Hepatocyte (in vitro differentiated cells): Measurements from ENCODE around the gene PRKAG2. TPM values are rescaled to one million over a fixed set of nuclear protein-coding genes. Genes with fewer than 3 reads are reported as not detected.

ENCODE experiments used
- DNase-seq: peaks from one replicate; pipeline ENCODE4 v3.0.0-alpha.2; 2016; ENCODE audit warnings: low spot score
- H2AFZ ChIP-seq: fragments of 200-600 bp; sonication (generic); 2 replicates; pipeline ENCODE4 v1.6.0; 2016; ENCODE audit warnings: antibody characterized with exemption, mild to moderate bottlenecking
- H3K27ac ChIP-seq: fragments of 200-600 bp; sonication (generic); 2 replicates; pipeline ENCODE4 v1.5.1; 2016; ENCODE audit warnings: mild to moderate bottlenecking
- H3K27me3 ChIP-seq: fragments of 200-600 bp; sonication (generic); 2 replicates; pipeline ENCODE4 v1.6.1; 2016
- H3K36me3 ChIP-seq: fragments of 200-600 bp; sonication (generic); replicated peaks from 2 replicates; pipeline ENCODE4 v1.5.1; 2016; ENCODE audit warnings: low read depth; ENCODE audit not compliant: insufficient read depth
- H3K4me1 ChIP-seq: fragments of 200-600 bp; sonication (generic); 2 replicates; pipeline ENCODE4 v1.5.1; 2016; ENCODE audit warnings: mild to moderate bottlenecking, moderate library complexity; ENCODE audit not compliant: insufficient read depth
- H3K4me2 ChIP-seq: fragments of 200-600 bp; sonication (generic); 2 replicates; pipeline ENCODE4 v1.6.0; 2016
- H3K4me3 ChIP-seq: fragments of 200-600 bp; sonication (generic); 2 replicates; pipeline ENCODE4 v1.5.1; 2016; ENCODE audit warnings: mild to moderate bottlenecking
- H3K79me2 ChIP-seq: fragments of 200-600 bp; sonication (generic); 2 replicates; pipeline ENCODE4 v1.6.0; 2017; ENCODE audit warnings: mild to moderate bottlenecking
- H3K9me2 ChIP-seq: fragments of 200-600 bp; sonication (generic); replicated peaks from 2 replicates; pipeline ENCODE4 v1.6.0; 2017; ENCODE audit warnings: mild to moderate bottlenecking; ENCODE audit not compliant: insufficient read depth
- H3K9me3 ChIP-seq: fragments of 200-600 bp; sonication (generic); 2 replicates; pipeline ENCODE4 v1.5.1; 2016; ENCODE audit warnings: low read depth, mild to moderate bottlenecking
- H4K20me1 ChIP-seq: fragments of 200-600 bp; sonication (generic); 2 replicates; pipeline ENCODE4 v1.6.0; 2016; ENCODE audit warnings: mild to moderate bottlenecking; ENCODE audit not compliant: insufficient read depth, poor library complexity, severe bottlenecking
- CTCF ChIP-seq: fragments of 200-600 bp; sonication (generic); IDR thresholded peaks from 2 replicates; pipeline ENCODE4 v1.5.1; 2016; ENCODE audit warnings: antibody characterized with exemption, mild to moderate bottlenecking; ENCODE audit not compliant: poor library complexity
- EZH2 ChIP-seq: fragments of 200-600 bp; sonication (generic); IDR thresholded peaks from 2 replicates; pipeline ENCODE4 v1.6.1; 2016; ENCODE audit warnings: antibody characterized with exemption, mild to moderate bottlenecking, borderline replicate concordance
- EZH2phosphoT487 ChIP-seq: fragments of 200-600 bp; sonication (generic); IDR thresholded peaks from one replicate; pipeline ENCODE4 v1.6.1; 2018; ENCODE audit warnings: antibody characterized with exemption, mild to moderate bottlenecking, low read depth, moderate library complexity; ENCODE audit not compliant: unreplicated experiment, severe bottlenecking
- WGBS: methylation state at CpG from one replicate; pipeline ENCODE4 v1.1.6; 2016; ENCODE audit warnings: low lambda C conversion rate; ENCODE audit errors: missing lambda C conversion rate; 5-methylcytosine and 5-hydroxymethylcytosine counted together
- polyA plus RNA-seq: library from polyadenylated mRNA; unstranded; fragments of >200 nt; fragmentation: Nextera tagmentation; extraction: Ambion mirVana; gene quantifications from 2 replicates; pipeline ENCODE4 v1.2.1, GENCODE V29; 2016
- total RNA-seq: library from RNA; depleted of rRNA; stranded (reverse); fragments of >200 nt; gene quantifications from 2 replicates; pipeline ENCODE4 v1.2.3, GENCODE V29; 2014

Gene PRKAG2
- total and polyA plus RNA-seq, 2 experiments from 2014 or later, result 17.8 to 23.4 TPM

GRCh38 chr7:151756866-151757265 is 120.0 kb downstream of the PRKAG2 start:
- Histone ChIP-seq H3K27me3 (no peaks in the 10 kb centered on the region), H3K4me1 (peaks cover 15% of the 10 kb centered on the region), H2AFZ (no peak overlapping the region), H3K4me3 (no peak overlapping the region), H3K27ac (no peak overlapping the region), H3K4me2 (no peak overlapping the region), H3K36me3 (no peaks in the 10 kb centered on the region), H3K9me2 (no peaks in the 10 kb centered on the region), H3K79me2 (no peaks in the 10 kb centered on the region), H3K9me3 (no peaks in the 10 kb centered on the region), H4K20me1 (no peaks in the 10 kb centered on the region)
- TF ChIP-seq CTCF (no peak), EZH2phosphoT487 (no peak), EZH2 (no peak)
- WGBS, result 81% methylated on average over 13 of the region's 13 CpGs
- DNase-seq, result no peak

DNA sequence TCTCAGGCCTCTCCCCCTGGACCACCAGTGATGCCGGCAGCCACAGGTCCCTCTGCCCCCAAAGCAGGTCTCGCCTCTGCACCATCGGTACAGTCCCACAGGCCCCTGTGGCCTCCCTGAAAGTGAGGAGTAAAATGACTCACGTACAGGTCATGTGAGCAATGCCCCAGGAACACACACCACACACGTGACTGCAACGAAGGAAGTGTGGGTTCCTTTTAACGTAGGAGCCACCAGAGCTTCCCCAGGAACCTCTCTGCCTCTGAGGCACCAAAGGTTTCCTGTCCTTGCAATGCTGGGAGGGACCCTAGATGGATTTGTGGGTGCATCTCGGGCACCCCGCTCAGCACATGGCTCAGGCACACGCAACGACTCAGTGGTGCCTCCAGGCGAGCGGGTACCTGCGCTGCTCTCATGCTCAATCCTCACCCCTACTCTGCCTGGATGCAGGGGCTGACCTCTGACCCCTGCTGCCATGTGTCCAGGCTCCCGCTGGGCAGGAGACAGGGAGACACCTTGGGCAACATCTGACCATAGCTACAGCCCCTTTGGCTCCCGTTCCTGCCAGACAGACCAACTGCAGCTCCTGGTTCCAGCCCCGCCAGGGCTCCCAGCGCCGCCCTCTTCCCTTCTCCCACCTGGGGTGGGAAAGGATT is 120.7 kb downstream of the PRKAG2 start:
- H3K4me2 ChIP-seq, result no peak overlapping the region
- H4K20me1 ChIP-seq, result no peaks in the 10 kb centered on the region
- WGBS, result 94% methylated on average over 18 of the region's 19 CpGs
- DNase-seq, result no peak
- no peak overlapping the region for H2AFZ ChIP-seq
- no peak overlapping the region for H3K4me3 ChIP-seq
- H3K79me2 ChIP-seq, result no peaks in the 10 kb centered on the region
- TF ChIP-seq CTCF (no peak), EZH2phosphoT487 (no peak), EZH2 (no peak)
- H3K27ac ChIP-seq, result no peak overlapping the region
- no peaks in the 10 kb centered on the region for H3K27me3 ChIP-seq
- H3K36me3 ChIP-seq, result no peaks in the 10 kb centered on the region
- peaks cover 15% of the 10 kb centered on the region for H3K4me1 ChIP-seq
- H3K9me3 ChIP-seq, result no peaks in the 10 kb centered on the region
- H3K9me2 ChIP-seq, result no peaks in the 10 kb centered on the region

DNA sequence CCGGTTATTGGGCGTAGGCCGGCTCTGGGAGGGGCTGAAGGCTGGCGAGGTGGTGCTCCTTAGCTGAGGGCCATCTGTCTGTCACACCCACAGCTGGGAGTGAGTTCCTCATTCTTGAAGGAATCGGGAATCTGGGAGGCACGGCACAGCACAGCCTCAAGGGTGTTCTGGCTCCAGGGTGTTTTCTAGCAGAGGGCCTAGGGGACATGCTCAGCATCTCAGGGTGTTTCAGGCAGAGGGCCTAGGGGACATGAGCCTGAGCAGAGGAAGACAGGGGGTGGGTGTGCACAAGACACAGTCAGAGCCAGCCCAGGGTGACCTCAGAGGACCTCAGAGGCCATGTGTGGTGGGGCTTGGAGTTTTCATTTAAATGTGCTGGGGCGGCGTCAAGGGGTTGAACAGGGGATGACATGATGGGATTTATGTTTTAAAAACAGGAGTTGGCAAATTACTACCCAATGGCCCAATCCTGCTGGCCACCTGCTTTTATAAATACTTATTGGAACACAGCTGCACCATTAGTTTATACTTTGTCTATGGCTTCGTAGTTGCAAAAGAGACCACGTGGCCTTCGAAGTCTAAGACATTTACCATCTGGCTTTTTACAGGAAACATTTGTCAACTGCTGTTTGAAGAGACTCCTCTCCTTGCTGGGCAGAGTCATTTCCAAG is 121.6 kb downstream of the PRKAG2 start:
- Histone ChIP-seq H3K9me2 (no peaks in the 10 kb centered on the region), H3K79me2 (no peaks in the 10 kb centered on the region), H2AFZ (no peak overlapping the region), H3K4me2 (no peak overlapping the region), H4K20me1 (no peaks in the 10 kb centered on the region), H3K4me1 (peaks cover 15% of the 10 kb centered on the region), H3K27me3 (no peaks in the 10 kb centered on the region), H3K27ac (no peak overlapping the region), H3K4me3 (no peak overlapping the region), H3K9me3 (no peaks in the 10 kb centered on the region), H3K36me3 (no peaks in the 10 kb centered on the region)
- no peak for DNase-seq
- TF ChIP-seq CTCF (no peak), EZH2 (no peak), EZH2phosphoT487 (no peak)
- 88% methylated on average over 11 of the region's 11 CpGs for WGBS
